ENCODE results near the gene CEMIP.

CEMIP gene

GRCh38 chr15:80929689-80930088 lies 150.5 kb downstream of the CEMIP start:
- DNase-seq (ENCODE audit: low read depth in 2 of 2): no peak

GRCh38 chr15:80931191-80931590 lies 152.0 kb downstream of the CEMIP start:
- DNase-seq (ENCODE audit: low read depth in 2 of 2): no peak

- DNase-seq (ENCODE audit: low read depth in 2 of 2): no peak
These were observed 152.7 kb downstream of the CEMIP start for GRCh38 chr15:80931721-80932512.

GRCh38 chr15:80932513-80932815 lies 153.3 kb downstream of the CEMIP start:
- no peak for DNase-seq (ENCODE audit: low read depth in 2 of 2)

GRCh38 chr15:80932989-80933388 lies 153.8 kb downstream of the CEMIP start:
- DNase-seq (ENCODE audit: low read depth in 2 of 2): no peak

- no peak for DNase-seq (ENCODE audit: low read depth in 2 of 2)
These were observed 155.6 kb downstream of the CEMIP start for GRCh38 chr15:80934761-80935221.

- no peak for DNase-seq (ENCODE audit: low read depth in 2 of 2)
These were observed 157.3 kb downstream of the CEMIP start for GRCh38 chr15:80936288-80937078.

GRCh38 chr15:80937718-80938117 lies 158.5 kb downstream of the CEMIP start:
- no peak for DNase-seq (ENCODE audit: low read depth in 2 of 2)

- no peak for DNase-seq (ENCODE audit: low read depth in 2 of 2)
These were observed 160.0 kb downstream of the CEMIP start for GRCh38 chr15:80939216-80939615.

GRCh38 chr15:80940331-80940730 lies 161.2 kb downstream of the CEMIP start:
- DNase-seq (ENCODE audit: low read depth in 2 of 2): no peak

GRCh38 chr15:80940851-80941250 lies 161.7 kb downstream of the CEMIP start:
- no peak for DNase-seq (ENCODE audit: low read depth in 2 of 2)

- no peak for DNase-seq (ENCODE audit: low read depth in 2 of 2)
These were observed 163.1 kb downstream of the CEMIP start for GRCh38 chr15:80942266-80942665.

- DNase-seq (ENCODE audit: low read depth in 2 of 2): no peak
These were observed 163.8 kb downstream of the CEMIP start for GRCh38 chr15:80942746-80943565.

GRCh38 chr15:80944818-80945217 lies 165.6 kb downstream of the CEMIP start:
- no peak for DNase-seq (ENCODE audit: low read depth in 2 of 2)

GRCh38 chr15:80945605-80946004 lies 166.4 kb downstream of the CEMIP start:
- DNase-seq (ENCODE audit: low read depth in 2 of 2): no peak

- no peak for DNase-seq (ENCODE audit: low read depth in 2 of 2)
These were observed 167.4 kb downstream of the CEMIP start for GRCh38 chr15:80946576-80946975.

- no peak for DNase-seq (ENCODE audit: low read depth in 2 of 2)
These were observed 169.6 kb downstream of the CEMIP start for GRCh38 chr15:80948651-80949292.

- DNase-seq (ENCODE audit: low read depth in 2 of 2): no peak
These were observed 170.6 kb downstream of the CEMIP start for GRCh38 chr15:80949756-80950155.

GRCh38 chr15:80950291-80951078 lies 171.3 kb downstream of the CEMIP start:
- no peak for DNase-seq (ENCODE audit: low read depth in 2 of 2)

- no peak for DNase-seq (ENCODE audit: low read depth in 2 of 2)
These were observed 172.8 kb downstream of the CEMIP start for GRCh38 chr15:80951941-80952340.
